GM10248 (cell line): ENCODE data around the gene SMPX.

Source experiments
- CTCF ChIA-PET: fragments of 300-600 bp; sonication (Branson Sonifier 250); formaldehyde crosslinking; extraction: SDS; loops from one replicate; lab custom pipeline; 2021; ENCODE audit warnings: antibody characterized with exemption; lab: Yijun Ruan, JAX
- POLR2A ChIA-PET: fragments of 350-650 bp; sonication (Branson Sonifier 250); formaldehyde crosslinking; extraction: SDS; loops from one replicate; lab custom pipeline; 2020; ENCODE audit warnings: antibody characterized with exemption; lab: Yijun Ruan, JAX
- DNase-seq: peaks from one replicate; pipeline ENCODE4 v3.0.0; 2012; ENCODE audit errors: extremely low spot score
- CTCF ChIP-seq: IDR thresholded peaks from 2 replicates; pipeline ENCODE4 v1.5.1; 2012; ENCODE audit warnings: mild to moderate bottlenecking, low read depth; ENCODE audit errors: extremely low read depth, missing control alignments, control extremely low read depth

Gene SMPX

GRCh38 chrX:21757960-21758359 is at the start of gene SMPX:
TSS of gene SMPX (minus strand) at chrX:21758116. CDS start at chrX:21754290, 3,826 bp downstream.
- no peak for TF ChIP-seq CTCF
- no peak for DNase-seq
- ChIA-PET CTCF (interaction anchor here (1.2 to 2.3 kb wide), 2 partner anchors 9 to 11 kb away, joined by 5 to 6 read pairs; no protein-coding TSS in a partner anchor), POLR2A (no interaction called here)

DNA sequence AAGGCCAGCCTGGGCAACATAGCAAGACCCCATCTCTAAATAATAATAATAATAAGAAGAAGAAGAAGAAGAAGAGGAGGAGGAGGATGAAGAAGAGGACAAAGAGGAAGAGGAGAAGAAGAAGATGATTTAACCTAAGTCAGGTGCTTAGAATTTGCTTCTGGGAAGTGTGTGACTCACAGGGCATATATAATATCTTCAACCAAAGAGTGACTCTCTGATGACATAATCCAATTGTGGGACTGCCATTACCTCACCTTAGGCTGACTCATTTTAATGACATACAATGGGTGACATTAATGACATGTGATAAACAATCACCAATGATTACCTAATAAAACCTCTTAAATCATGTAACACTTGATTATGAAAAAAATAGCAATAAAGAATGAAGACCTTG is 48.8 kb upstream of the SMPX start:
- no peak for DNase-seq
- TF ChIP-seq CTCF: no peak
- POLR2A ChIA-PET: no interaction called here
- CTCF ChIA-PET: no interaction called here

DNA sequence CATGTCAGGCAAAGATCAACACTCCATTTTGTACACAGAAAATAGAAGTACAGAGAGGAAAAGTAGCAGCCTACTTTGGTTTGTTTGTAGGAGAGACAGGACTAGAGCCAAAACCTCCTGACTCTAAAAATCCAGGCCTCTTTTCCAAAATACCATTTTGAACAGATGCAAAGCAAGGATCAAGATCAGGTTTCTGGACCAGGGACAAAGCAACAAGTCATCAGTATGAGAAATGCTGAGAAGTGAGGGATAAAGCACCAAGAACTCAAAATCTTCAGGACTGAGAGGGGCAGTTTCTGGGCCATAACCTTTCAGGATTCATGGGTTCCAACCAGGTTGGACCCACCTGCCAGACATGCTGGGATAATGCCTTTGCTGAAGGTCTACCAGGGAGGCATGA is 44.9 kb upstream of the SMPX start:
- no peak for TF ChIP-seq CTCF
- DNase-seq: no peak
- CTCF ChIA-PET: no interaction called here
- POLR2A ChIA-PET: no interaction called here

DNA sequence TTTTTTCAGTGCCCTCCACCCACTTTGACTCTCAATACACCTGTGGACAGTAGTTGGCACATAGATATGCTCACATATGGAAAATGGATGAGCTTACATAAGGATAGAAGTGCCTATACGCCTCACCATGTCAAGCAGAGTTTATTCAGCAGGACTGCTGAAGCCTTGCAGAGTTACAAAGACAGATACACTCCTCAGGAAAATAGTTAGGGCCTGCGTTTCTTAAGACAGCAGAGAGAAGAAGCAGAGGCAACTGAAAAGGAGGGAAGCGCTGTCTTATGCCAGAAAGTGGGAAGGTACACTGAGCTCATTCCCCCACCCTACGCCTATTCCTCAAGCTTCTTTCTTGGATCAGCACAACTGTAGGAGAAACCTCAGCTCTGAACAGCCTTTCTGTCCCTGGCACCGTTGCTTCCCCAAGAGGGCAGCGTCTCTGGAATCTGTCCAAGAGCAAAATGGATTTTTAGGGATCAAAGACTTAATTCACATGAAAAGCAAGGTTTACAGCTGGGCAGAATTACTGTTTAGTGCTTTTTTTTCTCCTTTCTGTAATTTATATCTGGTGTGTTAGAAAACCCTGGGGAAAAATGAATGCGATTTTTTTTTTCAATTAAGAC is 44.2 kb upstream of the SMPX start:
- POLR2A ChIA-PET: no interaction called here
- CTCF ChIA-PET: no interaction called here
- TF ChIP-seq CTCF: no peak
- DNase-seq: no peak

DNA sequence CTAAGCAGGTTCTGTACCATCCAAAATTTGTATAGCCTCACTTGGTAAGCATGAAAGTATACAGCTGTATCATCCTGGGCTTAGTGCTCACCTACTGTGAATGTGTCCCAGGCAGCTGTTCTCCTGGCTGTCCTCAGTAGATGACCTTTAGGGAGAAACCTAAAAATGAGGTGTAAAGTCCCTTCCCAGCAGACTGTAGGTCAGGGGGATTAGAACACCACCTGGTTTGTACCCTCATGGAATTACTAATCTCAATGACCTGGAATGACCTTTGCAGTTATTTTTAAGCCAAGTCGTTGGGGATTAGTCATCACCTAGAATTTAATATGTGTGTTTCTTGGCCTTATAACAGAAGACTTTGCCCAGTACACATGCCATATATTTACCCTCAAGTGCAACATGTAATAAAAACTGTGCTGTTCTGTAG is 42.4 kb upstream of the SMPX start:
- TF ChIP-seq CTCF: no peak
- ChIA-PET POLR2A (no interaction called here), CTCF (no interaction called here)
- DNase-seq: no peak

GRCh38 chrX:21799767-21800166 is 41.9 kb upstream of the SMPX start:
- CTCF ChIA-PET: no interaction called here
- POLR2A ChIA-PET: no interaction called here
- no peak for TF ChIP-seq CTCF
- DNase-seq: no peak
